Activated CD4-positive, alpha-beta T cell treated with anti-CD3 and anti-CD28 coated beads for 36 hours (primary cell): Measurements from ENCODE around the gene OR8U1. TPM values are rescaled to one million over a fixed set of nuclear protein-coding genes. Genes with fewer than 3 reads are reported as not detected.
"Not testable (repeated sequence)": the region's sequence is repeated elsewhere in the genome, so short reads cannot be mapped to it uniquely, and the experiment has no call there.

Experiments
- ATAC-seq: fragments of 200-7000 bp; cut with Tn5 transposase; one replicate; pipeline ENCODE4 v1.10.0; 2021; ENCODE audit warnings: mild to moderate bottlenecking, moderate library complexity
- CTCF ChIA-PET: fragments of 350-600 bp; sonication (Branson Sonifier 250); formaldehyde crosslinking; loops from one replicate; lab custom pipeline; 2021; ENCODE audit warnings: antibody characterized with exemption; lab: Charles Lee
- POLR2A ChIA-PET: fragments of 350-600 bp; sonication (Branson Sonifier 250); formaldehyde crosslinking; loops from one replicate; lab custom pipeline; 2021; ENCODE audit warnings: antibody characterized with exemption, inconsistent platforms; lab: Charles Lee
- DNase-seq: peaks from one replicate; pipeline ENCODE4 v3.0.0-alpha.2; 2020
- H3K27ac Mint-ChIP-seq: one replicate; pipeline ENCODE4 v1.8.0; 2021; ENCODE audit warnings: mixed read lengths
- H3K27me3 Mint-ChIP-seq: one replicate; pipeline ENCODE4 v1.8.0; 2021; ENCODE audit warnings: mixed read lengths
- H3K36me3 Mint-ChIP-seq: one replicate; pipeline ENCODE4 v1.8.0; 2021; ENCODE audit warnings: low read depth, mixed read lengths
- H3K4me1 Mint-ChIP-seq: one replicate; pipeline ENCODE4 v1.8.0; 2021; ENCODE audit warnings: mixed read lengths
- H3K4me3 Mint-ChIP-seq: one replicate; pipeline ENCODE4 v1.8.0; 2021; ENCODE audit warnings: mild to moderate bottlenecking, moderate library complexity, mixed read lengths
- H3K9me3 Mint-ChIP-seq: one replicate; pipeline ENCODE4 v1.8.0; 2021; ENCODE audit warnings: low read depth, mixed read lengths
- intact Hi-C, 2 experiments: fragments of 100-400 bp; cut with DNase I in 1 of 2; cut with micrococcal nuclease in 1 of 2; formaldehyde crosslinking; loops; one replicate each; pipeline versions ENCODE4 v1.14.2 to v1.15.1; 2022 to 2024; cut with DNase I, micrococcal nuclease
- total RNA-seq, 2 experiments: library from RNA; stranded (reverse); gene quantifications; one replicate each; pipeline ENCODE4 v1.2.3, GENCODE V29; 2021

The OR8U1 gene
- not detected for total RNA-seq

DNA sequence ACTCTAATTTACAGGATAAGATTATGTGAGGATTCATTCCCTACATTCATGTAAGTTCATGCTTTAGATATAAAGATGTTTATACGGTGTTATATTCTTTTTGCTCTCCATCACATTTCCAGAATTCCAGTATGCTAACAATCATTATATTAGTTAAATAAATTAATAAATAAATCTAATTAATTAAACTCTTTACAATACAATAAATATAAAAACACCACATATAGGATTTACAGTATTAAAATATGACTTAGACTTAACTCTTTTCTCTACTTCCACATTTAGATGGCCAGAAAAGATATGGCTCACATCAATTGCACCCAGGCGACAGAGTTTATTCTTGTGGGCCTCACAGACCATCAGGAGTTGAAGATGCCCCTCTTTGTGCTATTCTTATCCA lies at the start of gene OR8U1:
Gene OR8U1 (plus strand): TSS at position 301 of the 400 bp plus-strand sequence. CDS start 0 bp downstream, at position 301.
- no peaks in the 10 kb centered on the region for H3K4me1 Mint-ChIP-seq
- H3K4me3 Mint-ChIP-seq = no peak within 1 kb of the TSS
- peaks cover 12% of the 10 kb centered on the region for H3K9me3 Mint-ChIP-seq
- intact Hi-C loops = no loop called here
- no peaks in the 10 kb centered on the region for H3K36me3 Mint-ChIP-seq
- no peak for ATAC-seq
- H3K27ac Mint-ChIP-seq = no peak within 1 kb of the TSS
- no peaks in the 10 kb centered on the region for H3K27me3 Mint-ChIP-seq
- no peak for DNase-seq
- ChIA-PET CTCF (no interaction called here), POLR2A (no interaction called here)

DNA sequence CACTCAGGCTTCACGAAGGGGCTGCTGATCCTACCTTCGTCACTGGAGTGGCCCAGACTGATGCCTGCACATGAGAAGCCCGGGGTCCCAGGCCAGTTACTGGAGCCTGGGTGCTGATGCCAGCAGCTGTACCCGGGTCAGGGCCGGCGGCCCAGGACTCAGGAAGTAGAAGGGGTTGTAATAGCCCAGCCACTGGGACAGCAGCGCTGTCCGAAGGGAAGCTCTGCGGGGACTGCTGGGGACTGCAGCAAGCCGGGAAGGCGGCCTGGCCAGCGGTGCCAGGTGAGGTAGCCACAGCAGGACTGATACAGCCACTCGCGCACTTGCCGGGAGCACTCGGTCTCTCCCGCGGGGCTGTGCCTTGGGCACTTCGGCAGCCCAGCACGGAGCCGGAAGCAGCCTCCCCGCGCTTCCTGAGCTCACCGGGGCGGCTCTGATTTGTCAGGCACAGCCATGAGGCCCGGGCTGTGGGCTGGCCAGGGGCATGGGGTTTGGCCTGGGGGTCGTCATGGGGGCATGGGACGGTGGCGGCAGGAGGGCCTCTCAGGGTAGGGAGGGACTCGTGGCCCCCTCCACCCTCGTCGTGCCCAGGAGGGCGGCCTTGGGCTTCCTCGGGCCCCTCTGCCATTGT lies 43.4 kb upstream of the OR8U1 start:
- CTCF ChIA-PET = no interaction called here
- H3K4me3 Mint-ChIP-seq = no peak overlapping the region
- POLR2A ChIA-PET = no interaction called here
- intact Hi-C loops = no loop called here
- H3K27me3 Mint-ChIP-seq = no peaks in the 10 kb centered on the region
- DNase-seq (no peak), ATAC-seq (no peak)
- H3K9me3 Mint-ChIP-seq = peaks cover 5% of the 10 kb centered on the region
- no peak overlapping the region for H3K27ac Mint-ChIP-seq
- no peaks in the 10 kb centered on the region for H3K36me3 Mint-ChIP-seq
- no peaks in the 10 kb centered on the region for H3K4me1 Mint-ChIP-seq

DNA sequence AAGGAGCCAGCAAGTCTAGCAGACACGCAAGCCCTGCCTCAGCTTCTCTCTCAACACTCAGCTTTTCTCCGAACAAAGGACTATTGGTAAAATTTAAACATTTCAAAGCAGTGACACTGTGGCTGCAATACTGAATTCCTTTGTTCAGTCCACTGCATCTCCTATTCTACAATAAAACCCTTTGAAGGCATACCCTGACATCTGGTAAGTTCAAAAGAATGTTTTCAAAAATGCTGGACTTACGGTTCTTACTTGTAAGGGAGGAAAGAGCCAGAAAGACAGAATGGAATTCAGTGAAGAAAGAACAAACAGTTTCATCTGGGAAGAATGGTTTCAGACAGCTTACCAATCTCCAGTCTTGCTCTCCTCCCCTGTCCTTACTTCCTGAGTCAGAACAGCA lies 42.3 kb upstream of the OR8U1 start:
- H3K4me1 Mint-ChIP-seq = no peaks in the 10 kb centered on the region
- no peak overlapping the region for H3K27ac Mint-ChIP-seq
- no peaks in the 10 kb centered on the region for H3K27me3 Mint-ChIP-seq
- ChIA-PET POLR2A (no interaction called here), CTCF (no interaction called here)
- intact Hi-C loops = no loop called here
- DNase-seq = no peak
- H3K9me3 Mint-ChIP-seq = peaks cover 7% of the 10 kb centered on the region
- no peaks in the 10 kb centered on the region for H3K36me3 Mint-ChIP-seq
- ATAC-seq = no peak
- no peak overlapping the region for H3K4me3 Mint-ChIP-seq

- ATAC-seq (no peak), DNase-seq (no peak)
- ChIA-PET CTCF (no interaction called here), POLR2A (no interaction called here)
- Mint-ChIP-seq H3K4me1 (no peaks in the 10 kb centered on the region), H3K27ac (no peak overlapping the region), H3K36me3 (no peaks in the 10 kb centered on the region), H3K27me3 (no peaks in the 10 kb centered on the region), H3K9me3 (peaks cover 20% of the 10 kb centered on the region), H3K4me3 (no peak overlapping the region)
- intact Hi-C loops = no loop called here
Measured at GRCh38 chr11:56340289-56340688, 35.1 kb upstream of the OR8U1 start.

DNA sequence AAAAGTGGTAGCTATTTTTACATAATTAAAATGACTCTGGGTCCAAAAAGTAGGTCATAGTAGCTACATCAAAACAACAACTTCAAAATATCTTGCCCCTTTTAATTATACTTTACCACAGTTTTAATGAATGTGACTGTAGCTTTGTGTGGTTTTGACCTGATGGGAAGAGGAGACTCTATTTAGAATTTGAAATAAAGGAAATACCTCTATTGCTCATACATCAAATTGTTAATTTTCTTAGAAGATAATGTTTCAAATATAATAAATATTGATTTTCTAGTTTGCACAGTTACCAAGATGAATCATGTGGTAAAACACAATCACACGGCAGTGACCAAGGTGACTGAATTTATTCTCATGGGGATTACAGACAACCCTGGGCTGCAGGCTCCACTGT lies 29.7 kb upstream of the OR8U1 start, which contains the start of gene OR8K1:
Gene OR8K1 (plus strand): TSS at position 301 of the 400 bp plus-strand sequence. CDS start 0 bp downstream, at position 301.
- POLR2A ChIA-PET = no interaction called here
- CTCF ChIA-PET = no interaction called here
- no peaks in the 10 kb centered on the region for H3K27me3 Mint-ChIP-seq
- H3K9me3 Mint-ChIP-seq = peaks cover 14% of the 10 kb centered on the region
- H3K4me3 Mint-ChIP-seq = no peak within 1 kb of the TSS
- H3K4me1 Mint-ChIP-seq = no peaks in the 10 kb centered on the region
- no peaks in the 10 kb centered on the region for H3K36me3 Mint-ChIP-seq
- ATAC-seq (no peak), DNase-seq (no peak)
- intact Hi-C loops = no loop called here
- no peak within 1 kb of the TSS for H3K27ac Mint-ChIP-seq

- H3K4me1 Mint-ChIP-seq = no peaks in the 10 kb centered on the region
- intact Hi-C loops = no loop called here
- no peak within 1 kb of the TSS for H3K4me3 Mint-ChIP-seq
- POLR2A ChIA-PET = no interaction called here
- no peak for DNase-seq
- H3K27me3 Mint-ChIP-seq = no peaks in the 10 kb centered on the region
- ATAC-seq = no peak
- no peaks in the 10 kb centered on the region for H3K36me3 Mint-ChIP-seq
- H3K9me3 Mint-ChIP-seq = no peaks in the 10 kb centered on the region
- H3K27ac Mint-ChIP-seq = no peak within 1 kb of the TSS
- CTCF ChIA-PET = no interaction called here
Measured at GRCh38 chr11:56353991-56354390, 21.4 kb upstream of the OR8U1 start, which contains the start of gene OR8J1. OR8J1 (plus strand) TSS chr11:56354291; CDS start chr11:56360247, 5,956 bp downstream.

DNA sequence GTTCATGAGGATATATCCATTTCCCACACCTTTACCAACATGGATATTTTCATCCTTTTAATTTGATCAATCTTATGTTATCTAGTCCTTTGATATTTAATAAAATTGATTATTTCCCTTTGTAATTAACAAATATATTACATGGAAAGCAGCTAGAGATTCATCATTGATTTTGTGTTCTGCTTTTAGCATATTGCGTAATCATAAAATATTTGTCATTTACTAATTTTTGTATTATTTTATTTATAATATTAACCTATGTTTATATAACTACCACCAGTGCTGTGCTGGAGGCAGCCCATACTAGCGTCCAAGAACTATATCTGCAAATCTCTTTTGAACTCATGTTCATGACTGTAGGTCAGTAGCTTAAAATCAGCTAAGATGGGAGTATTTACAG lies 4.7 kb downstream of the OR8U1 start:
- H3K9me3 Mint-ChIP-seq = peaks cover 7% of the 10 kb centered on the region
- H3K4me1 Mint-ChIP-seq = no peaks in the 10 kb centered on the region
- H3K36me3 Mint-ChIP-seq = no peaks in the 10 kb centered on the region
- no peak overlapping the region for H3K27ac Mint-ChIP-seq
- DNase-seq (no peak), ATAC-seq (no peak)
- ChIA-PET POLR2A (no interaction called here), CTCF (no interaction called here)
- intact Hi-C loops = no loop called here
- no peaks in the 10 kb centered on the region for H3K27me3 Mint-ChIP-seq
- H3K4me3 Mint-ChIP-seq = no peak overlapping the region

DNA sequence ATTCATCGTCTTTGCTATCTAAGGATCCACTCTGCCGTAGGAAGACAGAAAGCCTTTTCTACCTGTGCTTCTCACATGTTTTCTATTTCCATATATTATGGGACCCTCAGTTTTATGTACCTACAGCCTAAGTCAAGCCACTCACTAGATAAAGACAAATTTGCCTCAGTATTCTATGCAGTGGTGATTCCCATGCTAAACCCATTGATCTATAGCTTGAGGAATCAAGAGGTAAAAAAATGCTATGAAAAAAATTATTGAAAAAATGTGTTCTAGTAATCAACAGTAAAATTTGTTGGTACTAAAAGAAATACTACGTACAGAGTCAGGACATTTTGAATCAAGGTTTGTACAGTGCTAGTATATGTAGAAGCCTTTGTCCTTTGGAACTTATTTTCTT lies 19.0 kb downstream of the OR8U1 start:
- intact Hi-C loops = no loop called here
- no peak overlapping the region for H3K27ac Mint-ChIP-seq

DNA sequence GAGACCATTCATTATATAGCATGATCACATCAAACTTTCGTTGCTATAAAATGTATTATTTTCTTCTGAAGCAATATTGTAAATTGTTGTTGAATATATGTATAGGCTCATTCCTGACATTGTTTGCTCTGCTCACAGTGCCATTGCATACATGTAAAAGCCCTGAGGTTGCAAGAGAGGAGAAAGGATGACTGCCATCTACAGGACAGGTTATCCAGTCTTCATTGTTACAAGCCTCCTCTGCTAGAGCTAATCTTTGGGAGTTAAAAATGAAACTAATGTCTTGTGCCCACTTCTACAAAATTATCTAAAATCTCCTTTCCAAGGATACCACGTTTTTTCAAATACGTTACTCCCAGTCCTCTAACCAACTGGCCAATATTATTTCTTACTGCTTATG lies 20.6 kb downstream of the OR8U1 start:
- Mint-ChIP-seq H3K9me3 (peaks cover 9% of the 10 kb centered on the region), H3K4me1 (no peaks in the 10 kb centered on the region), H3K36me3 (no peaks in the 10 kb centered on the region), H3K27me3 (no peaks in the 10 kb centered on the region), H3K4me3 (no peak overlapping the region), H3K27ac (no peak overlapping the region)
- ATAC-seq (no peak), DNase-seq (no peak)
- intact Hi-C loops = no loop called here
- ChIA-PET CTCF (no interaction called here), POLR2A (no interaction called here)

More for the DNA sequence above, 19.0 kb downstream of the OR8U1 start:
- ChIA-PET CTCF (no interaction called here), POLR2A (no interaction called here)
- H3K4me1 Mint-ChIP-seq = no peaks in the 10 kb centered on the region
- no peak for ATAC-seq
- no peak for DNase-seq
- no peaks in the 10 kb centered on the region for H3K36me3 Mint-ChIP-seq
- no peaks in the 10 kb centered on the region for H3K27me3 Mint-ChIP-seq
- H3K4me3 Mint-ChIP-seq = no peak overlapping the region
- H3K9me3 Mint-ChIP-seq = peaks cover 9% of the 10 kb centered on the region

GRCh38 chr11:56401858-56402461 lies 26.5 kb downstream of the OR8U1 start:
- H3K36me3 Mint-ChIP-seq, H3K27me3 Mint-ChIP-seq, H3K27ac Mint-ChIP-seq, H3K4me3 Mint-ChIP-seq, H3K4me1 Mint-ChIP-seq, intact Hi-C loops, DNase-seq, CTCF ChIA-PET, ATAC-seq, POLR2A ChIA-PET: not testable (repeated sequence)
- H3K9me3 Mint-ChIP-seq = peaks cover 14% of the 10 kb centered on the region

GRCh38 chr11:56404393-56404792 lies 29.0 kb downstream of the OR8U1 start:
- H3K27me3 Mint-ChIP-seq = no peaks in the 10 kb centered on the region
- ATAC-seq = no peak
- POLR2A ChIA-PET = no interaction called here
- CTCF ChIA-PET = no interaction called here
- no peak for DNase-seq
- no peaks in the 10 kb centered on the region for H3K4me1 Mint-ChIP-seq
- H3K4me3 Mint-ChIP-seq = no peak overlapping the region
- intact Hi-C loops = no loop called here
- no peaks in the 10 kb centered on the region for H3K36me3 Mint-ChIP-seq
- no peak overlapping the region for H3K27ac Mint-ChIP-seq
- H3K9me3 Mint-ChIP-seq = peaks cover 24% of the 10 kb centered on the region

DNA sequence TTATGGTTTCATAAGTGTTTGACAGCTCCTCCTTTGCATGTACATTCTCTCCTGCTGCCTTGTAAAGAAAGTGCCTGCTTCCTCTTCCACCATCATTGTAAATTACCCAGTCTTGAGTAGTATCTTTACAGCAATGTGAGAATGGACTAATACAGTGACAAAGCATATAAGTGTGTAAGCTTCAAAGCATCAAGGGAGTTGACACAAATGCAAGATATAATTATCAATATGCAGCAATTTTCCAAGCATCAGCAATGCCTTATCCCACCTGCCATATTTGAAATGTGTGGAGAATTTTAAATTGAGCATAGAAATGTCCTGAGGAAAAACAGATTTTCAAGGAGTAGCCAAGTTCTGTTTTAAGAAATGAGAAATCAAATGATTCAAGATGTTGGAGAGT lies 35.4 kb downstream of the OR8U1 start:
- Mint-ChIP-seq H3K27ac (no peak overlapping the region), H3K9me3 (peaks cover 18% of the 10 kb centered on the region), H3K4me1 (no peaks in the 10 kb centered on the region), H3K4me3 (no peak overlapping the region), H3K36me3 (no peaks in the 10 kb centered on the region), H3K27me3 (no peaks in the 10 kb centered on the region)
- ATAC-seq = no peak
- intact Hi-C loops = no loop called here
- ChIA-PET CTCF (no interaction called here), POLR2A (no interaction called here)
- DNase-seq = no peak
